Sigmoid colon (tissue), 7 donors: ENCODE results near the gene SLC6A4. TPM values are rescaled to one million over a fixed set of nuclear protein-coding genes. Genes with fewer than 3 reads are reported as not detected.

Experiments
- DNase-seq: peaks from one replicate; pipeline ENCODE4 v3.0.0-alpha.2; 2019
- H3K27ac ChIP-seq, 4 donors: fragments of 200-600 bp; sonication (generic); one replicate each; pipeline ENCODE4 v1.5.1; 2016 to 2019; ENCODE audit warnings: mild to moderate bottlenecking in 1 of 4
- H3K27me3 ChIP-seq, 3 donors: fragments of 200-600 bp; sonication (generic); one replicate each; pipeline ENCODE4 v1.5.1; 2019; ENCODE audit warnings: mild to moderate bottlenecking in 1 of 3
- H3K36me3 ChIP-seq, 4 donors: fragments of 200-600 bp; sonication (generic); one replicate each; pipeline ENCODE4 v1.5.1; 2016 to 2019
- H3K4me1 ChIP-seq, 4 donors: fragments of 200-600 bp; sonication (generic); one replicate each; pipeline ENCODE4 v1.5.1; 2017 to 2019
- H3K4me3 ChIP-seq, 4 donors: fragments of 200-600 bp; sonication (generic); one replicate each; pipeline ENCODE4 v1.5.1; 2017 to 2019; ENCODE audit warnings: mild to moderate bottlenecking in 2 of 4, moderate library complexity in 1 of 4
- H3K9me3 ChIP-seq, 4 donors: fragments of 200-600 bp in 3 of 4; sonication (generic) in 3 of 4; one replicate each; pipeline versions ENCODE4 v1.5.1 to v1.6.1; 2013 to 2019
- CTCF ChIP-seq, 4 experiments: fragments of 450-650 bp in 3 of 4; fragments of 200-600 bp in 1 of 4; IDR thresholded peaks; one replicate each; pipeline ENCODE4 v1.5.1; 2016 to 2019; ENCODE audit warnings: antibody characterized with exemption in 4 of 4, mild to moderate bottlenecking in 3 of 4, moderate library complexity in 2 of 4
- EP300 ChIP-seq, 4 donors: sonication (generic); formaldehyde crosslinking; IDR thresholded peaks; one replicate each; pipeline ENCODE4 v1.6.1; 2017; ENCODE audit warnings: antibody characterized with exemption in 4 of 4
- POLR2A ChIP-seq, 2 donors: fragments of 450-650 bp; IDR thresholded peaks; one replicate each; pipeline ENCODE4 v1.6.1; 2016; ENCODE audit warnings: antibody characterized with exemption in 2 of 2, mild to moderate bottlenecking in 2 of 2, moderate library complexity in 2 of 2
- POLR2AphosphoS5 ChIP-seq, 4 donors: sonication (generic); formaldehyde crosslinking; IDR thresholded peaks; one replicate each; pipeline ENCODE4 v1.6.1; 2017; ENCODE audit warnings: antibody characterized with exemption in 4 of 4
- WGBS, 2 donors: extraction: QIAGEN DNeasy Blood & Tissue Kit; methylation state at CpG; one replicate each; pipeline ENCODE4 v1.1.7; 2013; 5-methylcytosine and 5-hydroxymethylcytosine counted together
- intact Hi-C: fragments of 100-400 bp; cut with DNase I; formaldehyde crosslinking; loops from one replicate; pipeline ENCODE4 v1.15.1; 2023
- polyA plus RNA-seq, 3 donors: library from polyadenylated mRNA; stranded (reverse); fragments of 200-250 nt; gene quantifications; one replicate each; pipeline ENCODE4 v1.2.3, GENCODE V29; 2013
- total RNA-seq, 4 donors: library from RNA; depleted of rRNA; stranded (reverse); fragments of >200 nt; gene quantifications; one replicate each; pipeline ENCODE4 v1.1.0, GENCODE V29; 2016
- donor health status: healthy with polysubstance abuse.
- donor health status: Bipolar disorder and iron deficiency.
- donor health status: healthy.

Gene SLC6A4
- total and polyA plus RNA-seq, 7 donors = 0.20 to 0.36 TPM; not detected in 5

DNA sequence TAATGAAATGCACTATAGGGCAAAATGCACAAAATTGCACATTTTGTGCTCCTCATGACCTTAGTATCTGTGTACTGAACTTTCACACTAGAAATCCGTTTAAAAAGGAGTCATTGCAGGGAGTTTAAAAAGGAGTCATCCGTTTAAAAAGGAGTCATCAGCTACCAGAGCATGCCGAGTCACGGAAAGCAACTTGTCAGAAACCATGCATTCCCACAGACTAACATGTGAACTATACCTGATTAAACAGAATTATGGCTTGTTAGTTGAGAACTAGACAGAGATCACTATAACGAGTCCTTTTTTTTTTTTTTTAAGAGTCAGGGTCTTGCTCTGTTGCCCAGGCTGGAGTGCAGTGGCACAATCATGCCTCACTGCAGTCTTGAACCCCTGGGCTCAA lies 35.9 kb downstream of the SLC6A4 start:
- H3K36me3 ChIP-seq = no peaks in the 10 kb centered on the region
- 83 to 86% methylated on average over 5 of the region's 5 CpGs for WGBS, 2 donors
- no peaks in the 10 kb centered on the region for H3K9me3 ChIP-seq
- intact Hi-C loops = no loop called here
- no peaks in the 10 kb centered on the region for H3K4me1 ChIP-seq
- no peaks in the 10 kb centered on the region for H3K27me3 ChIP-seq
- H3K27ac ChIP-seq = no peak overlapping the region
- H3K4me3 ChIP-seq = no peak overlapping the region
- DNase-seq = no peak
- TF ChIP-seq CTCF (IDR thresholded peaks at IDR 0.05) (no peak), POLR2A (IDR thresholded peaks at IDR 0.05) (no peak), EP300 (IDR thresholded peaks at IDR 0.05) (no peak), POLR2AphosphoS5 (IDR thresholded peaks at IDR 0.05) (no peak)

DNA sequence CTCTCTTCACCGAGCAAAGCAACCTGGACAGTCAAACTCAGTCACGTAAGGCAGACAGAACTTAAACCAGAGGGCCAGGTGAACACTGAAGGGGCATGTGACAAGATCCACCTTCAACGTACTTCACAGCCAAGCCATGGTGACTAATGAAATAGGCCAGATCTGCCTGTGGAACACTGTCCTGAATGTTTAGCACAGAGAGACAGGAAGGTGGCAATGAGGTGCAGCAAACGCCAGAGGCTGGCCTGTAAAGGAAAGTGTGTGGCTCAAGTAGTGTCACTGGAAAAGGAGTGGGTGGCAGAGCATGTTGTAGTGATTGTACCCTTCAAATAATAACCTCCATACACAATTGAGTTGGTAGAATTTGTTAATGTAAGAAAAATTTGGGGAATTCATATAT lies 38.1 kb downstream of the SLC6A4 start:
- DNase-seq = no peak
- no peaks in the 10 kb centered on the region for H3K36me3 ChIP-seq
- no peaks in the 10 kb centered on the region for H3K9me3 ChIP-seq
- TF ChIP-seq POLR2AphosphoS5 (IDR thresholded peaks at IDR 0.05) = no peak
- no peak for TF ChIP-seq EP300 (IDR thresholded peaks at IDR 0.05)
- no peak for TF ChIP-seq CTCF (IDR thresholded peaks at IDR 0.05)
- no peak for TF ChIP-seq POLR2A (IDR thresholded peaks at IDR 0.05)
- H3K27me3 ChIP-seq = no peaks in the 10 kb centered on the region
- no peaks in the 10 kb centered on the region for H3K4me1 ChIP-seq
- no peak overlapping the region for H3K4me3 ChIP-seq
- intact Hi-C loops = no loop called here
- H3K27ac ChIP-seq = no peak overlapping the region
- 88 to 94% methylated on average over 4 of the region's 4 CpGs for WGBS, 2 donors

- Histone ChIP-seq H3K4me1 (no peaks in the 10 kb centered on the region), H3K9me3 (no peaks in the 10 kb centered on the region), H3K27ac (no peak overlapping the region), H3K36me3 (no peaks in the 10 kb centered on the region), H3K27me3 (no peaks in the 10 kb centered on the region), H3K4me3 (no peak overlapping the region)
- DNase-seq = no peak
- 75 to 78% methylated on average over 3 of the region's 3 CpGs for WGBS, 2 donors
- no peak for TF ChIP-seq CTCF (IDR thresholded peaks at IDR 0.05)
- intact Hi-C loops = no loop called here
These were observed 39.0 kb downstream of the SLC6A4 start for GRCh38 chr17:30196504-30196903.

DNA sequence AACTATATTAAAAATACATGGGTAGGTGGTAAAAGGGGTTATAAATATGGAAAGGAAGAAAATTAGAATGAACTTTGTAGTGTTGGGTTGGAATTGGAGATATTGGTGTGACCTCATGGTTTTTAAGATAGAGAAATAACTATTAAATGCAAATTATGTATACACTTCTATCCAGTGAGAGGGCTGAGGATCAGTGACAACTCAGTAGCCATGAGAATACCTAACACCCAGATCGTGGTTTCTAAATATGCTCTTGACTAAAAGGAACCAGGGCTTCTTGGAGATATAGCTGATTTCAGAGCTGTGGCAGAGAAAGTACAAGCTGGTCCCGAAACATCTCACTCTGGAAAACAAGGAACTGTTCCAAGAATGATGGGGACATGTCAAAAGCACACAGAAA lies 44.4 kb downstream of the SLC6A4 start:
- no peak for DNase-seq
- 72 to 79% methylated on average over 2 of the region's 2 CpGs for WGBS, 2 donors
- Histone ChIP-seq H3K4me3 (no peak overlapping the region), H3K27me3 (no peaks in the 10 kb centered on the region), H3K36me3 (peaks cover 0 to 16% (median 0%) of the 10 kb centered on the region in 4 donors), H3K4me1 (no peaks in the 10 kb centered on the region), H3K9me3 (no peaks in the 10 kb centered on the region), H3K27ac (no peak overlapping the region)
- intact Hi-C loops = no loop called here
- no peak for TF ChIP-seq POLR2AphosphoS5 (IDR thresholded peaks at IDR 0.05)
- TF ChIP-seq POLR2A (IDR thresholded peaks at IDR 0.05) = no peak
- no peak for TF ChIP-seq EP300 (IDR thresholded peaks at IDR 0.05)
- TF ChIP-seq CTCF (IDR thresholded peaks at IDR 0.05) = no peak

GRCh38 chr17:30188211-30188939 lies 47.1 kb downstream of the SLC6A4 start:
- Histone ChIP-seq H3K4me1 (no peaks in the 10 kb centered on the region), H3K27me3 (no peaks in the 10 kb centered on the region), H3K4me3 (no peak overlapping the region), H3K9me3 (no peaks in the 10 kb centered on the region), H3K27ac (no peak overlapping the region), H3K36me3 (peaks cover 0 to 43% (median 13%) of the 10 kb centered on the region in 4 donors)
- intact Hi-C loops = no loop called here
- no peak for TF ChIP-seq POLR2A (IDR thresholded peaks at IDR 0.05)
- TF ChIP-seq EP300 (IDR thresholded peaks at IDR 0.05) = no peak
- no peak for TF ChIP-seq POLR2AphosphoS5 (IDR thresholded peaks at IDR 0.05)
- no peak for TF ChIP-seq CTCF (IDR thresholded peaks at IDR 0.05)
- 96 to 97% methylated on average over 5 of the region's 5 CpGs for WGBS, 2 donors
- no peak for DNase-seq
